ENCODE results near the gene PHACTR4.

Gene PHACTR4

GRCh38 chr1:28506907-28507246 lies 137.3 kb downstream of the PHACTR4 start:
- Histone ChIP-seq H3K27me3 (no peaks in the 10 kb centered on the region), H3K4me1 (peaks cover 0 to 52% (median 36%) of the 10 kb centered on the region in 4 donors), H3K27ac (peak overlapping the region; percentile 79 to 92), H3K9me3 (no peaks in the 10 kb centered on the region), H3K4me3 (peak overlapping the region; percentile 70 to 75), H3K36me3 (peaks cover 32 to 42% (median 37%) of the 10 kb centered on the region in 3 donors)
- DNase-seq, result no peak
- TF ChIP-seq, protein P1, sequence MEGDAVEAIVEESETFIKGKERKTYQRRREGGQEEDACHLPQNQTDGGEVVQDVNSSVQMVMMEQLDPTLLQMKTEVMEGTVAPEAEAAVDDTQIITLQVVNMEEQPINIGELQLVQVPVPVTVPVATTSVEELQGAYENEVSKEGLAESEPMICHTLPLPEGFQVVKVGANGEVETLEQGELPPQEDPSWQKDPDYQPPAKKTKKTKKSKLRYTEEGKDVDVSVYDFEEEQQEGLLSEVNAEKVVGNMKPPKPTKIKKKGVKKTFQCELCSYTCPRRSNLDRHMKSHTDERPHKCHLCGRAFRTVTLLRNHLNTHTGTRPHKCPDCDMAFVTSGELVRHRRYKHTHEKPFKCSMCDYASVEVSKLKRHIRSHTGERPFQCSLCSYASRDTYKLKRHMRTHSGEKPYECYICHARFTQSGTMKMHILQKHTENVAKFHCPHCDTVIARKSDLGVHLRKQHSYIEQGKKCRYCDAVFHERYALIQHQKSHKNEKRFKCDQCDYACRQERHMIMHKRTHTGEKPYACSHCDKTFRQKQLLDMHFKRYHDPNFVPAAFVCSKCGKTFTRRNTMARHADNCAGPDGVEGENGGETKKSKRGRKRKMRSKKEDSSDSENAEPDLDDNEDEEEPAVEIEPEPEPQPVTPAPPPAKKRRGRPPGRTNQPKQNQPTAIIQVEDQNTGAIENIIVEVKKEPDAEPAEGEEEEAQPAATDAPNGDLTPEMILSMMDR (IDR thresholded peaks at IDR 0.05), result no peak
- intact Hi-C loops (cut with DNase I; ENCODE audit: low total_unique reads), result loop anchor here (10.0 kb wide), 1 partner anchor 252 kb away; the partner anchor contains the start of gene SESN2

DNA sequence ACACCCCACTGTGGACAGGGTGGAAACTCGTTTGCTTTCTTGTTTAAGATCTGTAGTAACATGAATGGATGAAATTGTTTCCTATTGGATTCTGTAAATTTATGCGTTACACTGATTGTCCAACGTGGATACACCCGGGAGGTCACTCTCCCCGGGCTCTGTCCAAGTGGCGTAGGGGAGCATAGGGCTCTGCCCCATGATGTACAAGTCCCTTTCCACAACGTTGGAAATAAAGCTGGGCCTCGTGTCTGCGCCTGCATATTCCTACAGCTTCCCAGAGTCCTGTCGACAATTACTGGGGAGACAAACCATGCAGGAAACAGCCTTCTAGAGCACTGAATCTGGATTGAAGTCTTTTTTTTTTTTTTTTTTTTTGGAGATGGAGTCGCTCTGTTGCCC lies 137.7 kb downstream of the PHACTR4 start:
- TF ChIP-seq, protein P1 (IDR thresholded peaks at IDR 0.05), result no peak
- intact Hi-C loops (cut with DNase I; ENCODE audit: low total_unique reads), result loop anchor here (10.0 kb wide), 1 partner anchor 252 kb away; the partner anchor contains the start of gene SESN2
- peaks cover 0 to 55% (median 38%) of the 10 kb centered on the region in 4 donors for H3K4me1 ChIP-seq
- peaks cover 34 to 46% (median 41%) of the 10 kb centered on the region in 3 donors for H3K36me3 ChIP-seq
- H3K27ac ChIP-seq, result peak overlapping the region; percentile 79 to 92
- H3K4me3 ChIP-seq, result peak overlapping the region; percentile 70 to 75
- no peak for DNase-seq
- H3K27me3 ChIP-seq, result no peaks in the 10 kb centered on the region
- H3K9me3 ChIP-seq, result no peaks in the 10 kb centered on the region

GRCh38 chr1:28507646-28508434 lies 138.3 kb downstream of the PHACTR4 start:
- Histone ChIP-seq H3K4me1 (peaks cover 0 to 56% (median 39%) of the 10 kb centered on the region in 4 donors), H3K27ac (peak overlapping the region; percentile 79 to 92), H3K36me3 (peaks cover 40 to 49% (median 47%) of the 10 kb centered on the region in 3 donors), H3K27me3 (no peaks in the 10 kb centered on the region), H3K9me3 (no peaks in the 10 kb centered on the region), H3K4me3 (peak overlapping the region; percentile 70 to 75)
- TF ChIP-seq, protein P1 (IDR thresholded peaks at IDR 0.05), result no peak
- intact Hi-C loops (cut with DNase I; ENCODE audit: low total_unique reads), result loop anchor here (10.0 kb wide), 1 partner anchor 253 kb away; the partner anchor contains the start of gene SESN2
- DNase-seq, result no peak

GRCh38 chr1:28508435-28508754 lies 138.9 kb downstream of the PHACTR4 start:
- TF ChIP-seq, protein P1 (IDR thresholded peaks at IDR 0.05), result no peak
- no peak for DNase-seq
- peaks cover 0 to 57% (median 39%) of the 10 kb centered on the region in 4 donors for H3K4me1 ChIP-seq
- no peaks in the 10 kb centered on the region for H3K27me3 ChIP-seq
- peak overlapping the region; percentile 70 to 75 for H3K4me3 ChIP-seq
- peaks cover 44 to 55% (median 53%) of the 10 kb centered on the region in 3 donors for H3K36me3 ChIP-seq
- intact Hi-C loops (cut with DNase I; ENCODE audit: low total_unique reads), result loop anchor here (10.0 kb wide), 1 partner anchor 254 kb away; the partner anchor contains the start of gene SESN2
- peak overlapping the region in 1 of 2 donors; percentile 79 for H3K27ac ChIP-seq
- H3K9me3 ChIP-seq, result no peaks in the 10 kb centered on the region

GRCh38 chr1:28509705-28510272 lies 140.2 kb downstream of the PHACTR4 start:
- no peaks in the 10 kb centered on the region for H3K9me3 ChIP-seq
- no peaks in the 10 kb centered on the region for H3K27me3 ChIP-seq
- H3K27ac ChIP-seq, result no peak overlapping the region
- TF ChIP-seq, protein P1 (IDR thresholded peaks at IDR 0.05), result no peak
- no peak for DNase-seq
- H3K4me1 ChIP-seq, result peaks cover 0 to 59% (median 39%) of the 10 kb centered on the region in 4 donors
- no peak overlapping the region for H3K4me3 ChIP-seq
- peaks cover 54 to 67% (median 66%) of the 10 kb centered on the region in 3 donors for H3K36me3 ChIP-seq
- intact Hi-C loops (cut with DNase I; ENCODE audit: low total_unique reads), result loop anchor here (10.0 kb wide), 1 partner anchor 255 kb away; the partner anchor contains the start of gene SESN2

Data from tibial artery (tissue), 4 donors.